Fibroblast of lung (primary cell): Measurements from ENCODE around the gene MACROD1. TPM values are rescaled to one million over a fixed set of nuclear protein-coding genes. Genes with fewer than 3 reads are reported as not detected.

Experiments
- DNase-seq, 2 donors: peaks; one replicate each; pipeline versions ENCODE4 v3.0.0 to v3.0.0-alpha.2; 2010; ENCODE audit warnings: low read depth in 2 of 2
- H2AFZ ChIP-seq: 2 replicates; pipeline ENCODE4 v1.5.1; 2012; ENCODE audit warnings: low read length, control low read depth, inconsistent platforms
- H3K27ac ChIP-seq: 2 replicates; pipeline ENCODE4 v1.5.1; 2011; ENCODE audit warnings: low read length, control low read depth; ENCODE audit not compliant: insufficient read depth
- H3K27me3 ChIP-seq: 2 replicates; pipeline ENCODE4 v1.5.1; 2011; ENCODE audit warnings: mild to moderate bottlenecking, low read length; ENCODE audit not compliant: control insufficient read depth, insufficient read depth
- H3K36me3 ChIP-seq: 2 replicates; pipeline ENCODE4 v1.5.1; 2011; ENCODE audit warnings: low read length; ENCODE audit not compliant: control insufficient read depth, insufficient read depth
- H3K4me1 ChIP-seq: 2 replicates; pipeline ENCODE4 v1.5.1; 2011; ENCODE audit warnings: low read length; ENCODE audit not compliant: control insufficient read depth, insufficient read depth; ENCODE audit errors: extremely low read depth
- H3K4me2 ChIP-seq: 2 replicates; pipeline ENCODE4 v1.5.1; 2011; ENCODE audit warnings: low read length, control low read depth; ENCODE audit not compliant: insufficient read depth; ENCODE audit errors: extremely low read depth
- H3K4me3 ChIP-seq, 4 experiments: fragments of 200-600 bp in 1 of 4; sonication (generic) in 1 of 4; replicated peaks in 1 of 4; 2 replicates each; pipeline ENCODE4 v1.5.1; 2011 to 2016; ENCODE audit warnings: low read length in 4 of 4, low read depth in 3 of 4, mild to moderate bottlenecking in 3 of 4, control low read depth in 2 of 4, inconsistent platforms in 1 of 4, mixed read lengths in 1 of 4; ENCODE audit not compliant: insufficient read depth in 1 of 4; ENCODE audit errors: control extremely low read depth in 1 of 4
- H3K79me2 ChIP-seq: 2 replicates; pipeline ENCODE4 v1.5.1; 2012; ENCODE audit warnings: mild to moderate bottlenecking, low read length, inconsistent platforms; ENCODE audit not compliant: control insufficient read depth, insufficient read depth
- H3K9ac ChIP-seq: 2 replicates; pipeline ENCODE4 v1.5.1; 2011; ENCODE audit warnings: mild to moderate bottlenecking, low read length, control low read depth; ENCODE audit not compliant: insufficient read depth
- H3K9me3 ChIP-seq: 2 replicates; pipeline ENCODE4 v1.5.1; 2012; ENCODE audit warnings: low read depth, low read length; ENCODE audit not compliant: control insufficient read depth, insufficient read depth
- H4K20me1 ChIP-seq: 2 replicates; pipeline ENCODE4 v1.5.1; 2011; ENCODE audit warnings: low read length; ENCODE audit not compliant: control insufficient read depth, insufficient read depth; ENCODE audit errors: extremely low read depth
- EZH2 ChIP-seq: IDR thresholded peaks from 2 replicates; pipeline ENCODE4 v1.5.1; 2012; ENCODE audit warnings: low read length, control low read depth, mild to moderate bottlenecking; ENCODE audit errors: missing control alignments
- polyA plus RNA-seq, 2 donors: library from polyadenylated mRNA; depleted of rRNA in 1 of 2; stranded (reverse) in 1 of 2; unstranded in 1 of 2; fragments of >200 nt; gene quantifications; 2 replicates each; pipeline ENCODE4 v1.2.1, GENCODE V29; 2011 to 2012; ENCODE audit warnings: missing spikeins in 1 of 2
- total RNA-seq: library from RNA; depleted of rRNA; stranded (reverse); fragments of >200 nt; gene quantifications from 2 replicates; pipeline ENCODE4 v1.2.1, GENCODE V29; 2014
- TF ChIP-seq, protein P1 (sequence below), 2 donors: IDR thresholded peaks in 1 of 2; conservative IDR thresholded peaks in 1 of 2; 1 replicate in 1 of 2; 2 replicates in 1 of 2; pipeline ENCODE4 v1.5.1; 2011 to 2012; ENCODE audit warnings: low read length in 2 of 2, control low read depth in 1 of 2, inconsistent platforms in 1 of 2, low read depth in 1 of 2, mild to moderate bottlenecking in 1 of 2

MACROD1 gene
- total and polyA plus RNA-seq, 2 donors (not counting 1 experiment from before 2014, with no cell fraction given) = 8.8 to 24.8 TPM

DNA sequence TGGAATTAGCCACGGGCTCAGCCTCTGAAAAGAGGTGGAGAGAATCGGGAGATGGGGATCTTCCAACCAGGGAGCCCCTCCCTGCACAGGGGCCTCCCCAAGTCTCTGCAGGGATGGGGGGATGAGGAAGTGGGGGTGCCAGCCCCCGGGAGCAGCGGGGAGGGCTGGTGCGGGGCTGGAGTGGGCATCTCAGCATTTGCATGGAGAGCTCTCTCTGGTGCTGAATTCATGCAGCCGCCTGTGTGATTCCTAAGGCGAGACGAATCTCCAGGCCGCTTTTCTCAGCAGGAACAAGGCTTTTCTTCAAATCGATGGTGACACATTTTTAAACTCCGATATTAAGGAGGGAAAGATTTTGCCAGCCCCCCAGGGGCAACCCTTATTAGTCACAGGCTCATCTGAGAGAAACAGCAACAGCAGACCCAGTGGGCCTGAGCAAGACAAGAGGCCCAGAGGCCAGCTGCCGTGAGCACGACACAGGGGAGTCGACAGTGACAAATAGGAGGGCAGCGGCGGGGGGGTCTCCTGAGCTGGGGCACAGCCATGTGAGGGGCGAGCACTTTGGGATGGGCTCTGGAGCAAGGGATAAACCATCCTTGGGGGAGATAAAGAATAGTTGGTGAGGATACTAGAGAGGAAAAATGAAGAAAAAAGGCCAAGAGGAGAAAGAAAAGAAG, 29.0 kb downstream of the MACROD1 start:
- H3K9me3 ChIP-seq = no peaks in the 10 kb centered on the region
- no peak overlapping the region for H2AFZ ChIP-seq
- H3K79me2 ChIP-seq = no peaks in the 10 kb centered on the region
- H4K20me1 ChIP-seq = no peaks in the 10 kb centered on the region
- TF ChIP-seq, protein P1, sequence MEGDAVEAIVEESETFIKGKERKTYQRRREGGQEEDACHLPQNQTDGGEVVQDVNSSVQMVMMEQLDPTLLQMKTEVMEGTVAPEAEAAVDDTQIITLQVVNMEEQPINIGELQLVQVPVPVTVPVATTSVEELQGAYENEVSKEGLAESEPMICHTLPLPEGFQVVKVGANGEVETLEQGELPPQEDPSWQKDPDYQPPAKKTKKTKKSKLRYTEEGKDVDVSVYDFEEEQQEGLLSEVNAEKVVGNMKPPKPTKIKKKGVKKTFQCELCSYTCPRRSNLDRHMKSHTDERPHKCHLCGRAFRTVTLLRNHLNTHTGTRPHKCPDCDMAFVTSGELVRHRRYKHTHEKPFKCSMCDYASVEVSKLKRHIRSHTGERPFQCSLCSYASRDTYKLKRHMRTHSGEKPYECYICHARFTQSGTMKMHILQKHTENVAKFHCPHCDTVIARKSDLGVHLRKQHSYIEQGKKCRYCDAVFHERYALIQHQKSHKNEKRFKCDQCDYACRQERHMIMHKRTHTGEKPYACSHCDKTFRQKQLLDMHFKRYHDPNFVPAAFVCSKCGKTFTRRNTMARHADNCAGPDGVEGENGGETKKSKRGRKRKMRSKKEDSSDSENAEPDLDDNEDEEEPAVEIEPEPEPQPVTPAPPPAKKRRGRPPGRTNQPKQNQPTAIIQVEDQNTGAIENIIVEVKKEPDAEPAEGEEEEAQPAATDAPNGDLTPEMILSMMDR (conservative IDR thresholded peaks at IDR 0.05 in 1 of 2, IDR thresholded peaks at IDR 0.05 in 1 of 2; ENCODE audit: low read depth in 1 of 2, low read length in 2 of 2) = no peak
- no peak for TF ChIP-seq EZH2
- H3K27ac ChIP-seq = no peak overlapping the region
- H3K4me3 ChIP-seq = no peak overlapping the region
- no peaks in the 10 kb centered on the region for H3K4me1 ChIP-seq
- H3K27me3 ChIP-seq = no peaks in the 10 kb centered on the region
- no peak for DNase-seq
- H3K9ac ChIP-seq = no peak overlapping the region
- H3K36me3 ChIP-seq = no peaks in the 10 kb centered on the region
- H3K4me2 ChIP-seq = no peak overlapping the region

DNA sequence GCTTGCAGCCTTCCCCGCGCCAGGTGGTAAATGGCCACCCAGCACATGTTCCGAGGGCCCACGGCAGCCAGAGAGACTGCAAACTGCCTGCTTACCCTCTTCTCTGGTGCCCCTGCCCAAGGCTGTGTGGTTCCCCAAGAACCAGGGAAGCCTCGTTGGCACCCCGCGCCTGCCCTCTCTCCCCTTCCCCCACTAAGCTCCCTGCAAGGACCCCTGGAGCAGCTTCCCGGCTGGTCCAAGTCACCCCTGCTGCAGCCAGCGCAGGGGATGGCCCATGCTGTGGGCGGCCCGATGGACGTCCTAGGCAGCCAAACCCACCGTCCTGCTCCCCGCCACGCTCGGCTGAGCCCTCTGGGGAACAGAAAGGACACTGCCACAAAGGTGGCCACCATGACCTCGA, 30.2 kb downstream of the MACROD1 start:
- Histone ChIP-seq H3K9me3 (no peaks in the 10 kb centered on the region), H3K4me1 (no peaks in the 10 kb centered on the region), H3K27ac (no peak overlapping the region), H4K20me1 (no peaks in the 10 kb centered on the region), H3K4me2 (no peak overlapping the region), H3K79me2 (no peaks in the 10 kb centered on the region), H3K36me3 (no peaks in the 10 kb centered on the region), H2AFZ (no peak overlapping the region), H3K9ac (no peak overlapping the region), H3K4me3 (no peak overlapping the region), H3K27me3 (no peaks in the 10 kb centered on the region)
- DNase-seq = no peak
- TF ChIP-seq EZH2 = no peak
- TF ChIP-seq, protein P1 (conservative IDR thresholded peaks at IDR 0.05 in 1 of 2, IDR thresholded peaks at IDR 0.05 in 1 of 2; ENCODE audit: low read depth in 1 of 2, low read length in 2 of 2) = no peak

DNA sequence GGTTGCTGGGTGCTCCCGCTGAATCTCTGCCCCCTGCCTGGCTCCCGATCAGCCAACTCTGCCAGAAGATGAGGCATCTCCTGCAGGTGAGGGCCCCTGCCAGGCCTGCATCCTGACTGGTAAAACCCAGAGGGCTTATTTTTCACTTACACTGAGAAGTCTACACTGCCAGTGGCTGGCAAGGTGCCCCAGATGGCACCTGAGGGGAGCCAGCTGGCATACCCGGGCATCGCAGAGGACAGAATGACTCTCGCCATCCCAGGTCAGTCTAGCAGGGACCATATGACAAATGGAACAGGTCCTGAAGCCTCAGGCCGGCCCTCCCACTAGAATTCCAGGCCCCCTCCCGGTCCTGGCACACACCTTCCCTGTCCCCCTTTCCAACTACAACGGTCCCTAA, 30.9 kb downstream of the MACROD1 start:
- no peak for DNase-seq
- no peak overlapping the region for H3K4me2 ChIP-seq
- TF ChIP-seq, protein P1 (conservative IDR thresholded peaks at IDR 0.05 in 1 of 2, IDR thresholded peaks at IDR 0.05 in 1 of 2; ENCODE audit: low read depth in 1 of 2, low read length in 2 of 2) = no peak
- no peak for TF ChIP-seq EZH2
- no peak overlapping the region for H3K4me3 ChIP-seq
- no peak overlapping the region for H3K9ac ChIP-seq
- H3K36me3 ChIP-seq = no peaks in the 10 kb centered on the region
- H3K27ac ChIP-seq = no peak overlapping the region
- H3K9me3 ChIP-seq = no peaks in the 10 kb centered on the region
- H3K4me1 ChIP-seq = no peaks in the 10 kb centered on the region
- no peaks in the 10 kb centered on the region for H3K79me2 ChIP-seq
- H2AFZ ChIP-seq = no peak overlapping the region
- no peaks in the 10 kb centered on the region for H3K27me3 ChIP-seq
- H4K20me1 ChIP-seq = no peaks in the 10 kb centered on the region
